HepG2 (cell line): Measurements from ENCODE around the gene STK24. TPM values are rescaled to one million over a fixed set of nuclear protein-coding genes. Genes with fewer than 3 reads are reported as not detected.

Experiments
- EP300 ChIP-seq, 3 experiments: sonication (generic) in 1 of 3; formaldehyde crosslinking in 1 of 3; IDR thresholded peaks; 2 replicates each; pipeline versions ENCODE4 v1.5.1 to v1.6.1; 2011 to 2020; ENCODE audit warnings: low read depth in 2 of 3, low read length in 2 of 3, borderline replicate concordance in 1 of 3, improper control_type of control experiment in 1 of 3, mild to moderate bottlenecking in 1 of 3, missing genetic modification reagents in 1 of 3, moderate library complexity in 1 of 3
- FOXP4 ChIP-seq: sonication (generic); formaldehyde crosslinking; IDR thresholded peaks from 2 replicates; pipeline ENCODE4 v1.4.0; 2020; ENCODE audit warnings: missing genetic modification reagents
- HNF4A ChIP-seq: sonication (generic); formaldehyde crosslinking; IDR thresholded peaks from 2 replicates; pipeline ENCODE4 v1.4.0; 2020; ENCODE audit warnings: missing genetic modification reagents
- KDM6A ChIP-seq: IDR thresholded peaks from 2 replicates; pipeline ENCODE4 v1.6.1; 2016; ENCODE audit warnings: low read depth
- NCOA2 ChIP-seq: sonication (generic); formaldehyde crosslinking; IDR thresholded peaks from 2 replicates; pipeline ENCODE4 v1.8.0; 2022; ENCODE audit warnings: inconsistent platforms
- NR2F2 ChIP-seq: IDR thresholded peaks from 2 replicates; pipeline ENCODE4 v1.6.1; 2012; ENCODE audit warnings: low read depth, inconsistent platforms, borderline replicate concordance
- PHF21A ChIP-seq: sonication (generic); formaldehyde crosslinking; IDR thresholded peaks from 2 replicates; pipeline ENCODE4 v1.5.0; 2020; ENCODE audit warnings: mild to moderate bottlenecking, missing genetic modification reagents
- SAP130 ChIP-seq: IDR thresholded peaks from 2 replicates; pipeline ENCODE4 v1.6.1; 2016; ENCODE audit warnings: low read depth
- SIX1 ChIP-seq: sonication (generic); formaldehyde crosslinking; IDR thresholded peaks from 2 replicates; pipeline ENCODE4 v1.4.0; 2020; ENCODE audit warnings: missing genetic modification reagents, borderline replicate concordance
- SMARCE1 ChIP-seq: fragments of 450-650 bp; IDR thresholded peaks from 2 replicates; pipeline ENCODE4 v1.6.1; 2017; ENCODE audit warnings: borderline replicate concordance
- ZFP90 ChIP-seq: sonication (generic); formaldehyde crosslinking; IDR thresholded peaks from 2 replicates; pipeline ENCODE4 v1.8.0; 2022; ENCODE audit warnings: missing genetic modification reagents, mild to moderate bottlenecking, inconsistent platforms, borderline replicate concordance
- ZGPAT ChIP-seq: IDR thresholded peaks from 2 replicates; pipeline ENCODE4 v1.6.1; 2016; ENCODE audit warnings: mild to moderate bottlenecking
- ZNF317 ChIP-seq: sonication (generic); formaldehyde crosslinking; IDR thresholded peaks from 2 replicates; pipeline ENCODE4 v1.5.0; 2020; ENCODE audit warnings: mild to moderate bottlenecking, missing genetic modification reagents
- ZNF503 ChIP-seq: sonication (generic); formaldehyde crosslinking; IDR thresholded peaks from 2 replicates; pipeline ENCODE4 v1.4.0; 2020; ENCODE audit warnings: missing genetic modification reagents
- ZNF724P ChIP-seq: sonication (generic); formaldehyde crosslinking; IDR thresholded peaks from 2 replicates; pipeline ENCODE4 v1.8.0; 2022; ENCODE audit warnings: missing genetic modification reagents, borderline replicate concordance
- ZNF878 ChIP-seq: sonication (generic); formaldehyde crosslinking; IDR thresholded peaks from 2 replicates; pipeline ENCODE4 v1.8.1; 2023; ENCODE audit warnings: mild to moderate bottlenecking, missing genetic modification reagents, moderate library complexity
- polyA plus RNA-seq, 8 experiments: library from polyadenylated mRNA; depleted of rRNA in 3 of 8; stranded (reverse) in 7 of 8; unstranded in 1 of 8; fragments of >200 nt; fragmentation: Illumina TruSeq in 4 of 8; extraction: Trizol in 4 of 8; gene quantifications; 2 replicates each; pipeline versions ENCODE4 v1.2.1 to v1.2.3, GENCODE V29; 2011 to 2016; ENCODE audit warnings: low read depth in 4 of 8, missing spikeins in 1 of 8, mixed read lengths in 1 of 8; ENCODE audit not compliant: insufficient read depth in 1 of 8
- total RNA-seq, 5 experiments: library from RNA; depleted of rRNA; stranded (reverse); fragments of >200 nt; fragmentation: Illumina TruSeq; extraction: Trizol; gene quantifications; 2 replicates each; pipeline ENCODE4 v1.2.3, GENCODE V29; 2016; ENCODE audit warnings: low read depth in 1 of 5
- TF ChIP-seq, protein P1 (sequence below): sonication (generic); formaldehyde crosslinking; IDR thresholded peaks from 2 replicates; pipeline ENCODE4 v1.8.1; 2023; ENCODE audit warnings: missing genetic modification reagents, mild to moderate bottlenecking, borderline replicate concordance
- TF ChIP-seq, protein P2 (sequence below): sonication (generic); formaldehyde crosslinking; IDR thresholded peaks from 2 replicates; pipeline ENCODE4 v1.5.0; 2020; ENCODE audit warnings: mild to moderate bottlenecking, missing genetic modification reagents

STK24 gene
- total and polyA plus RNA-seq, 2 of the 13 experiments (the other 11 are each of a cell fraction or from before 2014, with no cell fraction given): 51.3 to 73.0 TPM

DNA sequence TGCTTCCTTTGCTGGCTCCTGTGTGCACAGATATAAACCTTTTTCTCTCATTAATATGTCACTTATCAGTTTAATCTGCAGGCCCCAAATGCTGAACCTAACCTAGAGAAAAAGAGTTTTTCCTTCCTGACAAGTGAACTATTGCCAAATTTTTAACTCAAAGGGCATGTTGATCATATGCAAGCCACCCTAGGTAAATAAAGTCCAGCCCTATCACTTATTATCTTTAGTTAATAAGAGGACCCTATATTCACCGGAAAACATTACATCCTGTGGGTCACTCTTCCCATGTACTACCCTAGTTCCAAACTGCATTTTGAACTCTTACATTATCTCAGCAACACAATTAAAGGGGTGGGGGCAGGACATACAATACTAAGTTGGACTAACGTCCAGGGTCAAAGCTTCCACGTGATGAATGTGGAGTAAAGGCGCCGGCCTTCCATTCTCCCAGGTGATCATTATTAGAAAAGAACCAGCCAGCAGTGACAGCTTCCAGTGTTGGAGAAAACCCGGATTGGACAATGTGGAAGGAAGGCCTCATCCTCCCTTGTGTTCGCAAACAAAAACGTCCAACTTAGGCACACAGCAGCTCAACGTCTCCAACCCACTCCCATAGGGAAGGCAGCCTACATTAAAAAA lies 86.6 kb downstream of the STK24 start (continued):
- TF ChIP-seq, protein P1, sequence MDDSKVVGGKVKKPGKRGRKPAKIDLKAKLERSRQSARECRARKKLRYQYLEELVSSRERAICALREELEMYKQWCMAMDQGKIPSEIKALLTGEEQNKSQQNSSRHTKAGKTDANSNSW: no peak
- TF ChIP-seq HNF4A (CRISPR knock-in tag) (peak; percentile 88), ZNF317 (CRISPR knock-in tag) (0 out of 2 replicates have a peak, but pooled peaks have one; percentile 46), FOXP4 (CRISPR knock-in tag) (peak; percentile 89), EP300 (IDR thresholded peaks at IDR 0.05; ENCODE audit: low read depth in 2 of 2, low read length in 2 of 2) (peak in 1 of 2 experiments; percentile 78; a peak in 2 of 4 replicates), EP300 (CRISPR knock-in tag; IDR thresholded peaks at IDR 0.05; ENCODE audit: borderline replicate concordance) (peak; percentile 51; the same call in 1 of the 2 replicates), SAP130 (peak; percentile 77), ZNF878 (CRISPR knock-in tag) (0 out of 2 replicates have a peak, but pooled peaks have one; percentile 15), SIX1 (peak; percentile 54; the same call in 1 of the 2 replicates), NR2F2 (peak; percentile 64; the same call in 1 of the 2 replicates), ZGPAT (CRISPR knock-in tag) (0 out of 2 replicates have a peak, but pooled peaks have one; percentile 22), NCOA2 (CRISPR knock-in tag) (peak; percentile 64), ZNF724P (CRISPR knock-in tag) (no peak), ZFP90 (CRISPR knock-in tag) (0 out of 2 replicates have a peak, but pooled peaks have one; percentile 28), ZNF503 (CRISPR knock-in tag) (0 out of 2 replicates have a peak, but pooled peaks have one; percentile 44), SMARCE1 (no peak), KDM6A (0 out of 2 replicates have a peak, but pooled peaks have one; percentile 25), PHF21A (peak; percentile 89)
- TF ChIP-seq, protein P2, sequence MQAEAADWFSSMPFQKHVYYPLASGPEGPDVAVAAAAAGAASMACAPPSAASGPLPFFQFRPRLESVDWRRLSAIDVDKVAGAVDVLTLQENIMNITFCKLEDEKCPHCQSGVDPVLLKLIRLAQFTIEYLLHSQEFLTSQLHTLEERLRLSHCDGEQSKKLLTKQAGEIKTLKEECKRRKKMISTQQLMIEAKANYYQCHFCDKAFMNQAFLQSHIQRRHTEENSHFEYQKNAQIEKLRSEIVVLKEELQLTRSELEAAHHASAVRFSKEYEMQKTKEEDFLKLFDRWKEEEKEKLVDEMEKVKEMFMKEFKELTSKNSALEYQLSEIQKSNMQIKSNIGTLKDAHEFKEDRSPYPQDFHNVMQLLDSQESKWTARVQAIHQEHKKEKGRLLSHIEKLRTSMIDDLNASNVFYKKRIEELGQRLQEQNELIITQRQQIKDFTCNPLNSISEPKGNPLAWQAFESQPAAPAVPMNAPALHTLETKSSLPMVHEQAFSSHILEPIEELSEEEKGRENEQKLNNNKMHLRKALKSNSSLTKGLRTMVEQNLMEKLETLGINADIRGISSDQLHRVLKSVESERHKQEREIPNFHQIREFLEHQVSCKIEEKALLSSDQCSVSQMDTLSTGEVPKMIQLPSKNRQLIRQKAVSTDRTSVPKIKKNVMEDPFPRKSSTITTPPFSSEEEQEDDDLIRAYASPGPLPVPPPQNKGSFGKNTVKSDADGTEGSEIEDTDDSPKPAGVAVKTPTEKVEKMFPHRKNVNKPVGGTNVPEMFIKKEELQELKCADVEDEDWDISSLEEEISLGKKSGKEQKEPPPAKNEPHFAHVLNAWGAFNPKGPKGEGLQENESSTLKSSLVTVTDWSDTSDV (CRISPR knock-in tag): no peak
